Effector CD8-positive, alpha-beta T cell (primary cell): ENCODE results near the gene FNBP1L.

Experiments
- DNase-seq: peaks from one replicate; lab custom pipeline; 2025; lab: John Stamatoyannopoulos, UW

The FNBP1L gene

DNA sequence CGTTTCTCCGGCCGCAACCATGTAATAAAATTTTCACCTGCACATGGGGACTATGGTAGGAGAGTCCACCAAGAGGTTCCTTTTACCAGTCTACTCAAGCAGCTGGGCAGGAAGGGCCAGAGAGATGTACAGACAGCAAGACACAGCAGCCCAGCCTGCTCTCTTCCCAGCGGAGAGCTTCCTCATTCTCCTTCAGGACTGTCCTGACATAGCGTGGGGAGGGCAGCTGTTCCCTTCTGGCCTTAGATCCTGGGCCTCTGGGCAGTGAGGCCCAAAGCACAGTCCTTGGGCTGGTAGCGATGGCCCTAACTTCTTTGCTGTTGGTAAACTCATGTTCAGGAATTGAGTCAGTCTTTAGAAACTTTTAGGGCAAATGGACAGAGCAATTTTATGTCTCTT lies 144.6 kb downstream of the FNBP1L start:
- no peak for DNase-seq

DNA sequence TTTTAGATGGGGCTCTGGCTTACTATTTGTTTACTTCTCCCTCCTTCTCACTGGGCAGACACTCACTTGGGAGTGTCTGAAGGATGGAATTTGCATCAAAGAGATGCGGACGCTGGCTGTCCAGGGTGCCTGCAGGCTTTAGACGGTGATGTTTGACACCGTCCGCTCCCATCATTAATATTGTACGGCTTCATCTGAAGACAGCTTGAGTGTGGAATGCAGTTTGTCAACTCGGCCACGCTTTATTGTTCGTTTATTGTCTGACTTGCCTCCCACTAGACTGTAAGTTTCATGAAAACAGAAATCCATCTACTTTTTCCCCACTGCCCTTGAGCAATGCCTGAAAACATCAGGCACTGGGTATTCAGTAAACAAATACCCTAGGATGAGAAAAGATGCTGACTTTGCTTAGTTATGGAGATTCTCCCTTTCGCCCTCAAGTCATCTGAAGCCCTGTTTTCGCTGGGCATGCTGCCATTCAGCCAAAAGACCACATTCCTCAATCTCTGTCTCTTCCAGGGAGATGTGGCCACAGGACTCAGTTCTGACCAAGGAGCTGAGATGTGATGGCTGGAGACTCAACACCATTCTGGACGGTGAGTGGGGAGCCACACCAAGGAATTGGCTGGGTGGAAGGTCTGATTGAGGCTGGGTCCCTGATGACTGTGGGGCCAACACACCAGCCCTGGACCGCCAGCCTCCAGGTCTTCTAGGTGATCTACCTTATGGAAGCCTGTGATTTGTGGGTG lies 146.1 kb downstream of the FNBP1L start:
- DNase-seq, result no peak

DNA sequence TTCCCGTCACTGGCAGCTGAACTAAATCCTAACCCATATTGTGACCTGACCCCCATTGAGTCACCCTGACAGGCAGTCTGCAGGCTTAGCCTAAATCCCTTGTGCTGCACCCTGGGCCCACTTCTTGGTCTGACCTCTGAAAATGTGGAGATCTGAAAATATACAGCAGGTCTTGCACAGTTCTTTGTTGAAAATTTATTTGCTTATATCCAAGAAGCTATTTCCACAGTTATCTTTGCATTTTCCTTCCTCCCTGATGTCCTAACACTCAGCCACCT lies 146.6 kb downstream of the FNBP1L start:
- no peak for DNase-seq

DNA sequence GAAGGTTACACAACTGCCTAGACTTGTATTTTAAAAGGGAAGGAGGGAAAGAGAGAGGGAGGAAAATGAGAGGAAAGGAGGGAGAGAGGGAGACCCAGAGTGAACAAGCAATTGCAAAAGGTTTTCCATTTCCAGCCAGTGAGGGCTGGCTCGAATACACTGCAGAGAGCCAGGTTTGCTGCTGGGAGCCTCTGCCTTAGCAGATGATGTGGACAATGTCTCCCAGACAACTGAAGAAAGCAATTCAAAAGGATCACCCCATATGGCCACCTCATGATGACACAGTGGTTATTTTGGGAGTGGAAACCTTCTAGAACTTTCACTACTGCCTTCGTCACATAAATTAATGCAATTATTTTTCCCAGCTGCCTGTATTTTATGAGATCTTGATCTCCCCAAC lies 147.3 kb downstream of the FNBP1L start:
- DNase-seq, result no peak

DNA sequence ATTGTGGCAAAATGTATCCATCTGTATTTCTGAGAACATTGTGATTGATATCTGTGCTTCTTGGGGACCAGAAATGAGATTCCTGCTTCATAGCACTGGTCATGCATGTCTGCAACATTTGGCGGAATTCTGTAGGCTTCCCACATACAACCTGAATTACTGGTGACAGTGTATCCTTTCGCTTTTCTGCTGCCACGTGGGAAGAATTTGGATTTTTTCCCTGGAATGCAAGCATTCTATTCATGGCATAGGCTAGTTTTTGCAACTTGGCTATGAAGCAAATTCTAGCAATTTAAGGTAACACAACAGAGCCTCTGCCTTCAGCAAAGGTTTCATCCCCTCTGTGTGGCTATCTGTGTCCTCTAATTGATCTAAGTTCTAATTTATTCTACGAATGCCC lies 147.8 kb downstream of the FNBP1L start:
- no peak for DNase-seq

DNA sequence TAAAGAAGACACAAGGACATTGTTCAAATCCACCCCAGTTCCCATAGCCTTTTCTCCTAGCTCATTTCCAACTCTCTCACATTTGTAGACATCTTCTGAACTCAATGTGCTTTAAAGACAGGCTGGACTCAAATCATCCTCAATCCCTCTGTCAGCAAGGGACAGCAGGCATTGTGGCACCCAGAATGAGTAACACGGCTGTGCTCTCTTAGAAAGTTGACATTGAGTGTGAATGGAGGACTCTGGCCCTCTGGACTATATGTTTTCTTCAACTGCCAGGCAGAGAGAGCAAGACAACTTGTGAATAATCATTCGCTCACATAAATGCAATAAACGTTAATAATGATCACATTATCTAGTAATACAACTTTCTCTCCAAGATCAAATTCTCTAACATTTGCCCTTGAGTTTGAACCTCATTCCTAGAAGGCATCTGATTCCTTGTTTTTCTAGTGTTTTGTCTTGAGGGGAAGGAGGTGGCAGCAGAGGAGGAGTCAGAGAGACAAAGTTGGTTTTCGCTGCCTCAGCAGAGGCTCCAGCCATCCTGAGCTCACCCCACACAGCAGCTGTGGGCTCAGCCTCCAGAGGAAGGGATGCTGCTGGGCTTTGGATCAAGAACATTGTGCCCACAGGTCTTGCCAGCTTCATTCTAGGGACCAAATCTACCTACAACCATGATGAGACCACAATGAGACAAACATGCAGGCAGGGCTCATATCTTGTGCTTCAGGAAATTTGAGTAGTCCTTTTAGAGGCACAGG lies 148.6 kb downstream of the FNBP1L start:
- no peak for DNase-seq

DNA sequence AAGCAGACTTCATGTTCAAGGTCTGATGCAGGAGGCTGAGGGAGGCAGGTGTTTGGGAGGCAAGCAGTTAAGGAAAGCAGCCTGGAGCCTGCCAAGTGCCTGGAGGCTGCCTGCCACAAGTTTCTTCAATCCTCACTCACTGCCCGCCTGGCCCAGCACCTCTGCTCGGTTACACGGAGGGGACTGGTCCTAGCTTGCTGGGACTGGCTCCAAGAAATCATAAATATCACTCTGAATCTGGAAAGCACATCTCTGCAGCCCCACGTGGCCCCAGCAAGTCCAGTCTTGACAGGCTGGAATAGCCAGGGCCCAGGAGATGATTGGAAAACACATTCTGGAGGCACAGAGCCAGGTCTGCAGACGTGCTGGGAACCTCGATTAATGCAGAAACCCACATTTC lies 149.8 kb downstream of the FNBP1L start:
- DNase-seq, result no peak

DNA sequence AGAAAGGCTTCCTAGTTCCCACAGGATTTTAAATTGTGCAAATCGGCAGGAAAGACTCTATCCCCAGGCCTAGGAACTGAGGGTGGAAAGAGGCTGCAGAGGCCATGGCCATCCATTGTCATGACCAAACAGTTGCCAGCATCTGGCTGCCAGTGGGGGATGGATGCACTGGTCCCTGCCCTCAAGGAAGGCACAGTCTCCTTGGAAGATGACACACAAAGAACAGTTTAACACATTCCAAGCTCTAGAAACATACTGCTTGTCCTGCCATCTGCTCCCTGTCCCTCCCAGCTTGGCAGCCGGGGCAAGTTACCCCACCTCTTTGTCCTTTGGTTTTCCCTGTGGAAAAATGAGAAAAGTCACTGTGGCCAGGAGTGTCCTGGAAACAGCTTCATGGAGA lies 150.5 kb downstream of the FNBP1L start:
- DNase-seq, result no peak

DNA sequence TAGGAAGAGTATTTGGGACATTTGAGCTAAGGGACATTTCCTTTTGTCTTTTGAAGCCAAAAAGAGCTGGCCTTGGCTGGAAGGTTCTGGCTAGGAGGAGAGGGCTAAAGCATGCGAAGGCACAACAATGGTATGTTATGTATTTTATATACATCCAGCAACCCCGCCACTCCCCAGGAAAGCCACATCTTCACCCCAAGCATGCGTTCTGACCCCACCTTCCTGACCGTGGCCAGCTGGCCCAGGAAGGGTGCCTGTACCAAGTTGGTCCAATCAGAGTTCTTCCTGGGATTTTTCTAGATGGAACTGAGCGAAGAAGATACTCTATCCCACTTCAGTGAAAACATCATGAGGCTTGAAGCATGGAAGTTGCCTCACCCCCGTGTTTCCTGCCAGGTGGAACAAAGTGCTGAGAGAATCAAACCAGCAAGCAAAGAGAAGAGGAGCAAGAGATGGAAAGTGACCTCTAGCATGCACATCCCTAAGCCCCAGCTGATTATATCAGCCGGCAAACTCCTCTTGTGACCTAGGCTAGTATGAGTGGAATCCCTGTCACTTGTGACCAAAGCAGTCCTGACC lies 151.0 kb downstream of the FNBP1L start:
- no peak for DNase-seq

DNA sequence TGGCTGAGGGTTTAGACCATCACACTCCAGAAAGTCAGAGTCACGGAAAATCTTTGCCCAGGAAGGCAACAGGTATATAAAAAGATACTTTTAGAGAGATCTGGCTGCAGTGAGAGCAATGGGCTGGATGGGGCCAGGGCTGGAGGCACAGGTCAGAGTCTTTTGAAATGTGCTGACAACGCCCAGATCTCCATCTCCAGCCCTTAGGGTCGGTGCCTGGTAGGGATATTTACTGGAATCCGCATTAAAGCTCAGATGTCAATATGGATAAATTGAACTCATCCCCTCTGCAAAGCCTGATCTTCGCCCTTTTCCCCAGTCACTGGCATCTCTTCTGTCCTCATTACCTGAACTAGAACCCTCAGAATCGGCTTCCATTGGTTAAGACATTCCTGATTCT lies 151.6 kb downstream of the FNBP1L start:
- DNase-seq, result no peak

DNA sequence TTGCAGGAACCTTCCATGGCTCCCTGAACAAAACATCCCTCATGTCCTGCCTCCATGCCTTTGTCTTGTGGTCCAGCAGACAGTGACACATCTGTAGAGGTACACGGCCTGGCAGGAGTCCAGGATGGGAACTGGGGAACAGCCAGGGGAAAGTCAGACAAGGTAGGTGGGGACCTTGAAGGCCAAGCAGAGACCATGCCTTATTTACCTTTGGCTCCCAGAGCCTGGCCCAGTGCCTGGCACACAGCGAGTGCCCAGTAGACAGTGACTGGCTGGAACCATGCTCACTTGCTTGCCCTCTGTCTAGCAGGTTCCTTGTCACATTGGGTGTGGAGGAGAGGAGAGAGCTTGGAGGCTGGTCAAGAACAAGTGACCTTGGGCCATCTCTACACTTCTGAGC lies 152.7 kb downstream of the FNBP1L start:
- no peak for DNase-seq

DNA sequence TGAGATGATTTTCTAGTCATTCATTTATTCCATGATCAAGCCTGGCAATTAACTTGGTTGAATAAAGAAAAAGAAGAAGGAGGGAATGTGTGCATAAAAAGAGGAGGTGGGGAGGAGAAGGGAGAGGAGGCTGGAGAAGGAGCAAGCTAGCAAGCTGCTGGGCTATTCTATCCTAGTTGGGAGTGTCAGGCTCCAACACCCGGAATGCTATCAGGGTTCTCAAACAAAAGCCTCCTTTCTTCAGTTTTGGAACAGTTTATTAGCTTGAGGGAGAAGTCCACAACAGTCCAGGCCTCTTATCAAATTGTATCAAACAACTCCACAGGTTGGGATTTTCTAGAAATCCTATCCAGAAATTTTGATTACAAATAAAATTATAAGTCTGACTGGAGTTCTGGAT lies 153.8 kb downstream of the FNBP1L start:
- DNase-seq, result no peak

DNA sequence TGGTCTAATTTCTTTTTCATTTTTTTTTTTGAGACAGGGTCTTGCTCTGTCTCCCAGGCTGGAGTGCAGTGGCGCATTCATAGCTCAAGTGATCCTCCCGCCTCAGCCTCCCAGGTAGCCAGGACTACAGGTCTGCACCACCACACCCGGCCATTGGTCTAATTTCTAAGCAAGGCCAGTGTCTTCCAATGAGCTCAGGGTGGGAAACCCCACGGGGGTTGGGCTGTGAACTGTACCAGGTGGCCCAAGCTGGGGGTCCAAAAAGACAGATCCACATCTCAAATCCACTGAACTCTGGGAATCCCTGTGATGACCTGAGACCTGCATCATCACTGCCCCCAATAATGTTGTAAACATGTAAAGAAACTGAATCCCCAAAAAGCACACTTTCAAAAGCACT lies 154.2 kb downstream of the FNBP1L start:
- DNase-seq, result no peak

DNA sequence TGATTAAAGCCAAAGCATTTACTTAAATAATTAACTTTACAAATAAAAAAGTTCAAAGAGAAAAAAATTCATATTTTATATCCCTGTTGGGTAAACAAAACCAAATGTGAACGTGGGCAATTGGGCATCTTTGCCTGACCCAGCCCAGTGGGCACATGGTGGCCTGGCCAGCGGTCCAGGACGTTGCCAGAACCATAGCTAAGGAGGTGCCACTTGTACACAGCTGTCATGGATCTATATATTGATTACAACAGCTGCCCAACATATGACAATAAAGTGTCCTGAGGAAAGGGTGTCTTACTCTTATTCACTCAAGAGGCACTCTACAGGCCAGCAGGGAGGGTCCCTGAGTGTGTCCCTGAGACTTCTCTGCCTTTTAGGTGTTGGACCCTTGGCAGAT lies 155.2 kb downstream of the FNBP1L start:
- no peak for DNase-seq

DNA sequence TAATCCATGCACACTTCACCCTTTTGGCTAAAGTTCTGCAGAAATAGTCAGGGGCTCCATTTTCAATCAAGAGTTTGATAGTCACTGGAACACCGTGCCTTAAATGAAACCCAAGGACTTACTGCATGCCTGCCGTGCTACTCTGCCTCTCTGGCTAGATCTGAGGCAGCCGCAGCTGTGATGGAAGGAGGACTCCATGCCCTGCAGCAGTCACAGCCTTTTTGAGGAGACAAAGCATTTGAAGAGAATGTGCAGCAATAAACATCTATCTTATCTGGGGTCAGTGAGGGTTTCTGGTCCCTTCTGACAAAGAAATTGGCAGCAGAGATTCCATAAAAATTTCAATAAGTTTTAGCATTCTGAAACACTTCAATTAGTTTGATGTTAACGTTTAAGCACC lies 155.7 kb downstream of the FNBP1L start:
- no peak for DNase-seq
